ENCODE data around the gene RPIA. TPM values are rescaled to one million over a fixed set of nuclear protein-coding genes. Genes with fewer than 3 reads are reported as not detected.

The RPIA gene
- total and polyA plus RNA-seq, 9 of the 15 experiments (the other 6 are each of a cell fraction or from before 2014, with no cell fraction given), result 7.8 to 41.2 (median 25.8) TPM

- no peak for TF ChIP-seq MAFG (tag; conservative IDR thresholded peaks at IDR 0.05)
- 0 out of 2 replicates have a peak, but pooled peaks have one; percentile 14 for TF ChIP-seq TEAD4 (IDR thresholded peaks at IDR 0.05; ENCODE audit: low read length)
- peak; percentile 79; the same call in 1 of the 2 replicates for TF ChIP-seq TEAD4 (CRISPR knock-in tag; IDR thresholded peaks at IDR 0.05; ENCODE audit: borderline replicate concordance)
- no peak for TF ChIP-seq JUNB (CRISPR knock-in tag; conservative IDR thresholded peaks at IDR 0.05)
- TF ChIP-seq PHF20 (IDR thresholded peaks at IDR 0.05; ENCODE audit: partially characterized antibody), result peak; percentile 90
- no peak for TF ChIP-seq SRSF7 (optimal IDR thresholded peaks at IDR 0.05; ENCODE audit: low read depth, low read length)
- 0 out of 2 replicates have a peak, but pooled peaks have one; percentile 11 for TF ChIP-seq BCL6 (CRISPR knock-in tag; IDR thresholded peaks at IDR 0.05)
- TF ChIP-seq ZNF197 (CRISPR knock-in tag; IDR thresholded peaks at IDR 0.05; ENCODE audit: low read depth), result peak; percentile 85; the same call in 1 of the 2 replicates
- TF ChIP-seq CEBPG (CRISPR knock-in tag; IDR thresholded peaks at IDR 0.05), result peak; percentile 31; the same call in 1 of the 2 replicates
- peak; percentile 32 to 58; a peak in 3 of 4 replicates for TF ChIP-seq CEBPG (tag; conservative IDR thresholded peaks at IDR 0.05 in 1 of 2, IDR thresholded peaks at IDR 0.05 in 1 of 2)
- peak; percentile 85; the same call in 1 of the 2 replicates for TF ChIP-seq ZNF766 (CRISPR knock-in tag; conservative IDR thresholded peaks at IDR 0.05)
- TF ChIP-seq SAFB2 (IDR thresholded peaks at IDR 0.05; ENCODE audit: borderline replicate concordance, low read depth, low read length, severe bottlenecking), result no peak
- TF ChIP-seq MCM2 (IDR thresholded peaks at IDR 0.05; ENCODE audit: low read depth), result no peak
- TF ChIP-seq EGR1 (conservative IDR thresholded peaks at IDR 0.05), result peak; percentile 92
Measured at GRCh38 chr2:88691339-88692183, at the start of gene RPIA (continued).
